Mesendoderm (in vitro differentiated cells): Measurements from ENCODE around the gene SIVA1.
A peak's percentile ranks its signal among the peaks of the same experiment; 100 is the strongest.
"Not testable (repeated sequence)": the region's sequence is repeated elsewhere in the genome, so short reads cannot be mapped to it uniquely, and the experiment has no call there.

Experiments
- DNase-seq: peaks from one replicate; pipeline ENCODE4 v3.0.0; 2013
- H2AK5ac ChIP-seq: 2 replicates; pipeline ENCODE4 v1.6.1; 2013; ENCODE audit warnings: low read length, inconsistent platforms
- H2BK120ac ChIP-seq: 2 replicates; pipeline ENCODE4 v1.6.1; 2013; ENCODE audit warnings: low read depth, mild to moderate bottlenecking, low read length, moderate library complexity, mixed read lengths
- H2BK15ac ChIP-seq: replicated peaks from 2 replicates; pipeline ENCODE4 v1.6.1; 2013; ENCODE audit warnings: low read depth, mild to moderate bottlenecking, moderate library complexity
- H2BK5ac ChIP-seq: 2 replicates; pipeline ENCODE4 v1.6.1; 2013; ENCODE audit warnings: low read length, inconsistent platforms
- H3K18ac ChIP-seq: 2 replicates; pipeline ENCODE4 v1.6.1; 2013; ENCODE audit warnings: mild to moderate bottlenecking, low read length, mixed read lengths
- H3K23ac ChIP-seq: one replicate; pipeline ENCODE4 v1.6.1; 2013; ENCODE audit warnings: low read length
- H3K27ac ChIP-seq: 2 replicates; pipeline ENCODE4 v1.5.1; 2013; ENCODE audit warnings: low read depth, mild to moderate bottlenecking, inconsistent platforms, low read length, moderate library complexity
- H3K27me3 ChIP-seq: 2 replicates; pipeline ENCODE4 v1.6.1; 2013; ENCODE audit warnings: low read length, control low read depth, mild to moderate bottlenecking, inconsistent platforms; ENCODE audit not compliant: insufficient read depth, poor library complexity
- H3K36me3 ChIP-seq: 2 replicates; pipeline ENCODE4 v1.6.1; 2013; ENCODE audit warnings: low read length, inconsistent platforms; ENCODE audit not compliant: control insufficient read depth, insufficient read depth
- H3K4ac ChIP-seq: one replicate; pipeline ENCODE4 v1.6.1; 2013; ENCODE audit warnings: low read depth, mild to moderate bottlenecking, low read length, moderate library complexity
- H3K4me1 ChIP-seq: 2 replicates; pipeline ENCODE4 v1.6.1; 2013; ENCODE audit warnings: low read depth, low read length, inconsistent platforms; ENCODE audit not compliant: control insufficient read depth
- H3K4me2 ChIP-seq: 2 replicates; pipeline ENCODE4 v1.6.1; 2013; ENCODE audit warnings: low read length
- H3K4me3 ChIP-seq: 2 replicates; pipeline ENCODE4 v1.5.1; 2013; ENCODE audit warnings: mild to moderate bottlenecking, low read length
- H3K56ac ChIP-seq: one replicate; pipeline ENCODE4 v1.6.1; 2013; ENCODE audit warnings: low read length
- H3K79me1 ChIP-seq: 2 replicates; pipeline ENCODE4 v1.6.1; 2013; ENCODE audit warnings: low read length, inconsistent platforms
- H3K79me2 ChIP-seq: 2 replicates; pipeline ENCODE4 v1.6.1; 2013; ENCODE audit warnings: mild to moderate bottlenecking, low read length; ENCODE audit not compliant: control insufficient read depth, insufficient read depth
- H3K9ac ChIP-seq: 2 replicates; pipeline ENCODE4 v1.6.1; 2013; ENCODE audit warnings: low read length, inconsistent platforms
- H4K5ac ChIP-seq: one replicate; pipeline ENCODE4 v1.6.1; 2013; ENCODE audit warnings: low read length
- H4K8ac ChIP-seq: one replicate; pipeline ENCODE4 v1.6.1; 2013; ENCODE audit warnings: low read depth, mild to moderate bottlenecking, control low read depth, low read length, moderate library complexity
- WGBS: extraction: QIAGEN DNeasy Blood & Tissue Kit; methylation state at CpG from one replicate; pipeline ENCODE4 v1.1.7; 2013; ENCODE audit warnings: low lambda C conversion rate, missing lambda C conversion rate; ENCODE audit not compliant: insufficient coverage; ENCODE audit errors: extremely low coverage; 5-methylcytosine and 5-hydroxymethylcytosine counted together

The SIVA1 gene

DNA sequence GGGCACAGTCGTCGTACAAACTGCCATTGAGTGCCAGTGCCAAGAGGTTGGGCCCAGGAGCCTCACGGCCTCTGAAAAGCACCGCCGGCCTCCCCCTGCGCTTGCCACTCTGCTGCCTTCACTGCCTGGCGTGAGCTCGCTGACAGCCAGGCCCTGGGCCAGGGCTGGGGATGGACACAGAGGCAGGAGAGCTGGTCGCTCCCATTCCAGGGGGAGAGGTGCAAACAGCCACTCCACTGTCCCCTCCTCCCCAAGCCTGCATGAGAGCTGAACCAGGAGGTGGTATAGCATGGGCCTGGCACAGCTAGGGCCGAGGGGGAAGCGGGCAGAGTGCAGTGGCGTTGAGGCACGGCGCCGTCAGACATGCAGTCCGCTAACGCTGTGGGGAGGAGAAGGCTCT lies 24.3 kb upstream of the SIVA1 start:
- H2BK5ac ChIP-seq, result no peak overlapping the region
- no peaks in the 10 kb centered on the region for H3K36me3 ChIP-seq
- no peak overlapping the region for H3K23ac ChIP-seq
- H3K4me2 ChIP-seq, result no peak overlapping the region
- H3K9ac ChIP-seq, result no peak overlapping the region
- no peak overlapping the region for H3K4me3 ChIP-seq
- no peaks in the 10 kb centered on the region for H3K4me1 ChIP-seq
- no peak overlapping the region for H3K56ac ChIP-seq
- H3K79me1 ChIP-seq, result no peaks in the 10 kb centered on the region
- no peaks in the 10 kb centered on the region for H3K79me2 ChIP-seq
- DNase-seq, result no peak
- no peak overlapping the region for H2BK120ac ChIP-seq
- no peak overlapping the region for H3K4ac ChIP-seq
- no peaks in the 10 kb centered on the region for H3K27me3 ChIP-seq
- H2BK15ac ChIP-seq, result no peak overlapping the region
- no peak overlapping the region for H3K18ac ChIP-seq
- no peak overlapping the region for H4K5ac ChIP-seq
- no peak overlapping the region for H3K27ac ChIP-seq
- H2AK5ac ChIP-seq, result no peak overlapping the region
- H4K8ac ChIP-seq, result no peak overlapping the region
- no CpG with 5 or more reads among the region's 17 CpGs for WGBS

DNA sequence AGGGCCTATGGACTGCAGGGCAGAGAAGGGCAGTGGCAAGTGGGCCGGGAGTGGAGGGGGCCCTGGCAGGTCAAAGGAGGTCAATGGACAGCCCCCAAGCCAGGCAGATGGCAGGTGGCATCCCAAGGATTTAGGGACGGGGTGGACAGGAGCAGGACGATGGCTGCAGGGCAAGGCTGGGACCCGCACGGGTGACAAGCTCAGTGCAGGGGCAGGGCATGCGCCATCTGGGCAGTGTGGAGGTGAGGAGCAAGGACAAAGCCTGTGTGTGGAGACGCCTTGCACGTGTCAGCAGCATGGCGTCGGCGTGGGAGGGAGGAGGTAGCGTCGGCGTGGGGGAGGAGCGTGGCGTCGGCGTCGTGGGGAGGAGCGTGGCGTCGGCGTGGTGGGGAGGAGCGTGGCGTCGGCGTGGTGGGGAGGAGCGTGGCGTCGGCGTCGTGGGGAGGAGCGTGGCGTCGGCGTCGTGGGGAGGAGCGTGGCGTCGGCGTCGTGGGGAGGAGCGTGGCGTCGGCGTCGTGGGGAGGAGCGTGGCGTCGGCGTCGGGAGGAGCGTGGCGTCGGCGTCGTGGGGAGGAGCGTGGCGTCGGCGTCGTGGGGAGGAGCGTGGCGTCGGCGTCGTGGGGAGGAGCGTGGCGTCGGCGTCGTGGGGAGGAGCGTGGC lies 23.6 kb upstream of the SIVA1 start:
- H2AK5ac ChIP-seq, H4K5ac ChIP-seq, H3K4ac ChIP-seq, H3K27me3 ChIP-seq, H3K79me2 ChIP-seq, DNase-seq, H3K4me1 ChIP-seq, H3K9ac ChIP-seq, H3K4me2 ChIP-seq, H3K36me3 ChIP-seq, H2BK5ac ChIP-seq, H3K23ac ChIP-seq, H3K27ac ChIP-seq, H4K8ac ChIP-seq, H2BK120ac ChIP-seq, H3K79me1 ChIP-seq, H3K18ac ChIP-seq, H2BK15ac ChIP-seq, H3K4me3 ChIP-seq, H3K56ac ChIP-seq: not testable (repeated sequence)
- WGBS, result no CpG with 5 or more reads among the region's 73 CpGs

DNA sequence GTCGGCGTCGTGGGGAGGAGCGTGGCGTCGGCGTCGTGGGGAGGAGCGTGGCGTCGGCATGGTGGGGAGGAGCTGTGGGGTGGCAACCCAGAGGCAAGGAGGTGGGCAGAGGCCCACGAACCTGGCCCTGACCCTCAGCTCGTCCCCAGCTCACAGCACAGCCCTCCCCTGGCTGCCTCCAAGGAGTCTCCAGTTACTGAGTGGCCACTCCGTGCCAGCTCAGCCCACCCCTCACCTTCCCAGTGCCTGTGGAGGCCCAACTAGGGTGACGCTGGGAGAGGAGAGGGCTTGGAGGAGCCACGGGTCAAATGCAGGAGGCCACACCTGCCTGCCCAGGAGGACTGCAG lies 23.1 kb upstream of the SIVA1 start:
- no peak overlapping the region for H3K9ac ChIP-seq
- no CpG with 5 or more reads among the region's 16 CpGs for WGBS

DNA sequence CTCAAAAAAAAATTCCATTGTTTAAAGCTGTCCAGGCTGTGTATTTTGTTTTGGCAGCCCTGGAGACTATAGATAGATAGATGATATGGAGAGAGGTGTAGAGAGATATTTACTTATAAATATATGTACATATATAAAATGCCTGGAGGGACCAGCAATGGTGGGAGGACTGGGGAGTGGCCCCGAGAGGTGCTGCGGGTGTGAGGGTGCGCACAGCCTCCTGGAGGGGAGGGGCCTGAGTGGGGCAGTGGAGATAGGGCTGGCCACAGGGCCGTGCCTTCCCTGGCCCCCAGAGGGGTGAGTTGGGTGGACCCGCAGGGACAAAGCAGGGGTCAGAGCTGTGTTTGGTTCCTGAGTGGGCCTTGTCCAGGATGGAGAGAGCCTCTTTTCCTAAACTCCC lies 22.5 kb upstream of the SIVA1 start:
- Histone ChIP-seq H3K27ac (no peak overlapping the region), H3K4me2 (no peak overlapping the region), H3K4ac (no peak overlapping the region), H3K9ac (no peak overlapping the region), H2BK120ac (no peak overlapping the region), H3K79me1 (no peaks in the 10 kb centered on the region), H3K56ac (no peak overlapping the region), H3K27me3 (no peaks in the 10 kb centered on the region), H3K4me1 (no peaks in the 10 kb centered on the region), H2AK5ac (no peak overlapping the region), H2BK5ac (no peak overlapping the region), H3K36me3 (no peaks in the 10 kb centered on the region), H3K23ac (no peak overlapping the region), H4K8ac (no peak overlapping the region), H3K79me2 (no peaks in the 10 kb centered on the region), H3K18ac (no peak overlapping the region), H4K5ac (no peak overlapping the region), H2BK15ac (no peak overlapping the region), H3K4me3 (no peak overlapping the region)
- WGBS, result no CpG with 5 or more reads among the region's 5 CpGs
- DNase-seq, result no peak

More for the DNA sequence above, 23.1 kb upstream of the SIVA1 start:
- H2BK15ac ChIP-seq, result no peak overlapping the region
- H3K4ac ChIP-seq, result no peak overlapping the region
- no peaks in the 10 kb centered on the region for H3K36me3 ChIP-seq
- no peaks in the 10 kb centered on the region for H3K79me2 ChIP-seq
- no peaks in the 10 kb centered on the region for H3K4me1 ChIP-seq
- no peak overlapping the region for H2AK5ac ChIP-seq
- no peak overlapping the region for H3K27ac ChIP-seq
- no peak overlapping the region for H2BK5ac ChIP-seq
- no peak overlapping the region for H4K8ac ChIP-seq
- H2BK120ac ChIP-seq, result no peak overlapping the region
- no peak overlapping the region for H4K5ac ChIP-seq
- no peak overlapping the region for H3K4me2 ChIP-seq
- DNase-seq, result no peak
- no peak overlapping the region for H3K23ac ChIP-seq
- H3K4me3 ChIP-seq, result no peak overlapping the region
- no peak overlapping the region for H3K18ac ChIP-seq
- no peaks in the 10 kb centered on the region for H3K79me1 ChIP-seq
- no peak overlapping the region for H3K56ac ChIP-seq
- no peaks in the 10 kb centered on the region for H3K27me3 ChIP-seq

GRCh38 chr14:104731320-104732294 lies 21.3 kb upstream of the SIVA1 start:
- Histone ChIP-seq H2BK15ac (no peak overlapping the region), H4K5ac (no peak overlapping the region)
- WGBS, result no CpG with 5 or more reads among the region's 18 CpGs

More at GRCh38 chr14:104731320-104732294, 21.3 kb upstream of the SIVA1 start:
- no peaks in the 10 kb centered on the region for H3K36me3 ChIP-seq
- no peak overlapping the region for H2BK120ac ChIP-seq
- no peak overlapping the region for H3K4me2 ChIP-seq
- H3K27ac ChIP-seq, result no peak overlapping the region
- no peak overlapping the region for H3K18ac ChIP-seq
- no peak overlapping the region for H3K23ac ChIP-seq
- no peaks in the 10 kb centered on the region for H3K27me3 ChIP-seq
- no peaks in the 10 kb centered on the region for H3K79me1 ChIP-seq
- DNase-seq, result peak; percentile 85
- no peak overlapping the region for H4K8ac ChIP-seq
- H2AK5ac ChIP-seq, result no peak overlapping the region
- H3K4me3 ChIP-seq, result no peak overlapping the region
- H3K9ac ChIP-seq, result no peak overlapping the region
- no peaks in the 10 kb centered on the region for H3K4me1 ChIP-seq
- no peak overlapping the region for H3K56ac ChIP-seq
- H3K79me2 ChIP-seq, result no peaks in the 10 kb centered on the region
- H3K4ac ChIP-seq, result no peak overlapping the region
- no peak overlapping the region for H2BK5ac ChIP-seq
